H1 (cell line): ENCODE data around the gene DNTT. TPM values are rescaled to one million over a fixed set of nuclear protein-coding genes. Genes with fewer than 3 reads are reported as not detected.

Source experiments
- CTCF ChIA-PET: fragments of 300-600 bp; sonication (Branson Sonifier 250); formaldehyde crosslinking; loops from one replicate; lab custom pipeline; 2021; ENCODE audit not compliant: partially characterized antibody; lab: Charles Lee
- POLR2A ChIA-PET: fragments of 300-600 bp; sonication (Branson Sonifier 250); formaldehyde crosslinking; loops from one replicate; lab custom pipeline; 2021; ENCODE audit warnings: inconsistent platforms; ENCODE audit not compliant: partially characterized antibody; lab: Charles Lee
- DNase-seq, 2 experiments: peaks; one replicate each; pipeline versions ENCODE4 v3.0.0 to v3.0.0-alpha.2; 2010 to 2022; ENCODE audit warnings: low spot score in 2 of 2, low read depth in 1 of 2, mixed read lengths in 1 of 2
- FAIRE-seq: peaks from 2 replicates; lab custom pipeline; 2011; peaks lifted over from hg19 to GRCh38; lab: Jason Lieb, UNC
- H2AFZ ChIP-seq: 2 replicates; pipeline ENCODE4 v1.8.1; 2012; ENCODE audit warnings: low read length, inconsistent platforms
- H2AK5ac ChIP-seq: 2 replicates; pipeline ENCODE4 v1.6.1; 2013; ENCODE audit warnings: low read depth, low read length
- H2BK120ac ChIP-seq: replicated peaks from 2 replicates; pipeline ENCODE3; 2013; ENCODE audit warnings: low read depth, low read length, inconsistent platforms
- H2BK12ac ChIP-seq: 2 replicates; pipeline ENCODE4 v1.6.1; 2013; ENCODE audit warnings: low read depth, low read length
- H2BK15ac ChIP-seq: 2 replicates; pipeline ENCODE4 v1.6.1; 2013; ENCODE audit warnings: low read length
- H2BK20ac ChIP-seq: 2 replicates; pipeline ENCODE4 v1.6.1; 2013; ENCODE audit warnings: low read length
- H2BK5ac ChIP-seq: 2 replicates; pipeline ENCODE4 v1.6.1; 2013; ENCODE audit warnings: low read depth, low read length
- H3K14ac ChIP-seq: 2 replicates; pipeline ENCODE4 v1.6.1; 2013; ENCODE audit warnings: inconsistent platforms; ENCODE audit not compliant: insufficient read length
- H3K18ac ChIP-seq: 2 replicates; pipeline ENCODE4 v1.6.1; 2013; ENCODE audit warnings: low read length; ENCODE audit errors: extremely low read depth
- H3K23ac ChIP-seq: 2 replicates; pipeline ENCODE4 v1.6.1; 2013; ENCODE audit warnings: inconsistent platforms; ENCODE audit not compliant: insufficient read length
- H3K23me2 ChIP-seq: 2 replicates; pipeline ENCODE4 v1.6.1; 2013; ENCODE audit warnings: low read depth, low read length
- H3K27ac ChIP-seq: 2 replicates; pipeline ENCODE4 v1.6.1; 2011; ENCODE audit warnings: low read depth, low read length, inconsistent platforms
- H3K27me3 ChIP-seq, 4 experiments: replicated peaks in 1 of 4; 1 replicate in 1 of 4; 2 replicates in 3 of 4; pipeline versions ENCODE4 v1.6.1 to v1.8.1; 2011 to 2013; ENCODE audit warnings: low read length in 3 of 4, mild to moderate bottlenecking in 3 of 4, inconsistent platforms in 2 of 4, mixed read lengths in 2 of 4, moderate library complexity in 1 of 4; ENCODE audit not compliant: control insufficient read depth in 3 of 4, insufficient read depth in 3 of 4; ENCODE audit errors: extremely low read depth in 1 of 4
- H3K36me3 ChIP-seq, 4 experiments: 2 replicates each; pipeline versions ENCODE4 v1.6.1 to v1.8.1; 2011 to 2013; ENCODE audit warnings: mild to moderate bottlenecking in 4 of 4, low read length in 3 of 4, moderate library complexity in 2 of 4, control low read depth in 1 of 4, inconsistent platforms in 1 of 4; ENCODE audit not compliant: insufficient read depth in 4 of 4, control insufficient read depth in 2 of 4
- H3K4ac ChIP-seq: replicated peaks from 2 replicates; pipeline ENCODE3; 2013; ENCODE audit warnings: low read length, low read depth, mixed read lengths, inconsistent platforms; ENCODE audit not compliant: insufficient read length
- H3K4me1 ChIP-seq, 4 experiments: replicated peaks in 1 of 4; 1 replicate in 1 of 4; 2 replicates in 3 of 4; pipeline versions ENCODE4 v1.6.1 to v1.8.1; 2011 to 2013; ENCODE audit warnings: low read length in 3 of 4, inconsistent platforms in 2 of 4, mixed read lengths in 1 of 4; ENCODE audit not compliant: insufficient read depth in 4 of 4, control insufficient read depth in 3 of 4
- H3K4me2 ChIP-seq, 2 experiments: 2 replicates each; pipeline versions ENCODE4 v1.6.1 to v1.8.1; 2011 to 2013; ENCODE audit warnings: low read depth in 2 of 2, low read length in 2 of 2, control low read depth in 1 of 2, inconsistent platforms in 1 of 2, mild to moderate bottlenecking in 1 of 2; ENCODE audit not compliant: insufficient read depth in 1 of 2
- H3K4me3 ChIP-seq, 4 experiments: fragments of 200-600, 300-600 bp in 1 of 4; sonication (generic), shearing (Covaris generic), sonication (Bioruptor Twin) in 1 of 4; 2 replicates each; pipeline versions ENCODE4 v1.5.1 to v1.8.1; 2011 to 2016; ENCODE audit warnings: low read length in 4 of 4, low read depth in 3 of 4, control low read depth in 2 of 4, inconsistent platforms in 2 of 4, mild to moderate bottlenecking in 2 of 4, mixed read lengths in 1 of 4, moderate library complexity in 1 of 4; ENCODE audit not compliant: insufficient read depth in 2 of 4; ENCODE audit errors: extremely low read depth in 1 of 4
- H3K56ac ChIP-seq: replicated peaks from 2 replicates; pipeline ENCODE3; 2013; ENCODE audit warnings: low read depth, mild to moderate bottlenecking, mixed read lengths, low read length, inconsistent platforms; ENCODE audit not compliant: insufficient read length
- H3K79me1 ChIP-seq: 2 replicates; pipeline ENCODE4 v1.6.1; 2013; ENCODE audit warnings: low read depth, low read length, control low read depth
- H3K79me2 ChIP-seq, 2 experiments: 2 replicates each; pipeline versions ENCODE4 v1.6.1 to v1.8.1; 2012 to 2013; ENCODE audit warnings: low read length in 2 of 2, mild to moderate bottlenecking in 2 of 2, inconsistent platforms in 1 of 2; ENCODE audit not compliant: insufficient read depth in 2 of 2, control insufficient read depth in 1 of 2
- H3K9ac ChIP-seq, 4 experiments: replicated peaks in 1 of 4; 1 replicate in 1 of 4; 2 replicates in 3 of 4; pipeline versions ENCODE4 v1.6.1 to v1.8.1; 2011 to 2013; ENCODE audit warnings: low read depth in 3 of 4, low read length in 3 of 4, control low read depth in 2 of 4, mild to moderate bottlenecking in 2 of 4, moderate library complexity in 2 of 4, inconsistent platforms in 1 of 4; ENCODE audit errors: extremely low read depth in 1 of 4
- H3K9me3 ChIP-seq, 2 experiments: 2 replicates each; pipeline versions ENCODE4 v1.6.1 to v1.8.1; 2012 to 2013; ENCODE audit warnings: mild to moderate bottlenecking in 2 of 2, moderate library complexity in 2 of 2, control low read depth in 1 of 2, inconsistent platforms in 1 of 2, low read depth in 1 of 2, low read length in 1 of 2, mixed read lengths in 1 of 2; ENCODE audit not compliant: insufficient read depth in 2 of 2
- H4K20me1 ChIP-seq, 2 experiments: replicated peaks in 1 of 2; 2 replicates each; pipeline versions ENCODE3 to v1.8.1; 2011 to 2013; ENCODE audit warnings: inconsistent platforms in 2 of 2, low read length in 2 of 2, mild to moderate bottlenecking in 1 of 2; ENCODE audit not compliant: insufficient read depth in 2 of 2, control insufficient read depth in 1 of 2
- H4K5ac ChIP-seq: 2 replicates; pipeline ENCODE4 v1.6.1; 2013; ENCODE audit warnings: low read length, low read depth, mixed read lengths, inconsistent platforms; ENCODE audit not compliant: insufficient read length
- H4K8ac ChIP-seq: 2 replicates; pipeline ENCODE4 v1.8.0; 2013; ENCODE audit warnings: mild to moderate bottlenecking, moderate library complexity, low read length, inconsistent platforms; ENCODE audit not compliant: insufficient read depth; ENCODE audit errors: extremely low read depth
- H4K91ac ChIP-seq: replicated peaks from 2 replicates; pipeline ENCODE3; 2013; ENCODE audit warnings: low read length, mixed read lengths, inconsistent platforms; ENCODE audit not compliant: insufficient read length
- BCL11A ChIP-seq, 2 experiments: IDR thresholded peaks; one replicate each; pipeline ENCODE4 v1.6.1; 2011; ENCODE audit warnings: low read depth in 2 of 2, low read length in 2 of 2, mild to moderate bottlenecking in 2 of 2
- JUND ChIP-seq: IDR thresholded peaks from 2 replicates; pipeline ENCODE4 v1.6.1; 2011; ENCODE audit warnings: mild to moderate bottlenecking, improper control_type of control experiment, low read length
- POLR2A ChIP-seq, 2 experiments: IDR thresholded peaks; 1 replicate in 1 of 2; 2 replicates in 1 of 2; pipeline ENCODE4 v1.6.1; 2011; ENCODE audit warnings: low read depth in 2 of 2, low read length in 2 of 2, mild to moderate bottlenecking in 2 of 2; ENCODE audit errors: control extremely low read depth in 1 of 2
- POU5F1 ChIP-seq: IDR thresholded peaks from 2 replicates; pipeline ENCODE4 v1.6.1; 2011; ENCODE audit warnings: low read depth, mild to moderate bottlenecking, low read length, moderate library complexity
- RXRA ChIP-seq: IDR thresholded peaks from 2 replicates; pipeline ENCODE4 v1.6.1; 2011; ENCODE audit warnings: low read depth, mild to moderate bottlenecking, low read length, moderate library complexity; ENCODE audit not compliant: insufficient read depth
- SIRT6 ChIP-seq: IDR thresholded peaks from one replicate; pipeline ENCODE4 v1.7.1; 2012; ENCODE audit warnings: low read length, inconsistent platforms
- YY1 ChIP-seq: IDR thresholded peaks from 2 replicates; pipeline ENCODE4 v1.6.1; 2011; ENCODE audit warnings: low read depth, mild to moderate bottlenecking, low read length
- WGBS, 2 experiments: shearing (Covaris generic) in 1 of 2; methylation state at CpG; one replicate each; pipeline versions ENCODE4 v1.1.6 to v1.1.7; 2013 to 2015; ENCODE audit warnings: low lambda C conversion rate in 2 of 2, mixed read lengths in 2 of 2, inconsistent platforms in 1 of 2, low coverage in 1 of 2, missing lambda C conversion rate in 1 of 2; ENCODE audit not compliant: insufficient replicate concordance in 2 of 2, insufficient coverage in 1 of 2, insufficient read length in 1 of 2; ENCODE audit errors: extremely low coverage in 1 of 2, missing lambda C conversion rate in 1 of 2; 5-methylcytosine and 5-hydroxymethylcytosine counted together
- polyA plus RNA-seq, 7 experiments: library from polyadenylated mRNA; depleted of rRNA in 3 of 7; stranded (reverse) in 5 of 7; unstranded in 2 of 7; fragments of >200 nt in 5 of 7; fragments of 200-250 nt in 2 of 7; gene quantifications; 1 replicate in 5 of 7; 2 replicates in 1 of 7; 4 replicates in 1 of 7; pipeline versions ENCODE4 v1.2.1 to v1.2.3, GENCODE V29; 2011 to 2013; ENCODE audit warnings: missing spikeins in 2 of 7, mixed read lengths in 2 of 7
- total RNA-seq: library from RNA; stranded (reverse); fragmentation: NEBNext Ultra II Directional; extraction: Animal tissue kit (Norgen Biotek cat#: 25700); gene quantifications from 2 replicates; pipeline ENCODE4 v1.2.1, GENCODE V29; 2021

Gene DNTT
- total and polyA plus RNA-seq, 2 of the 8 experiments (the other 6 are each of a cell fraction or from before 2014, with no cell fraction given): not detected

DNA sequence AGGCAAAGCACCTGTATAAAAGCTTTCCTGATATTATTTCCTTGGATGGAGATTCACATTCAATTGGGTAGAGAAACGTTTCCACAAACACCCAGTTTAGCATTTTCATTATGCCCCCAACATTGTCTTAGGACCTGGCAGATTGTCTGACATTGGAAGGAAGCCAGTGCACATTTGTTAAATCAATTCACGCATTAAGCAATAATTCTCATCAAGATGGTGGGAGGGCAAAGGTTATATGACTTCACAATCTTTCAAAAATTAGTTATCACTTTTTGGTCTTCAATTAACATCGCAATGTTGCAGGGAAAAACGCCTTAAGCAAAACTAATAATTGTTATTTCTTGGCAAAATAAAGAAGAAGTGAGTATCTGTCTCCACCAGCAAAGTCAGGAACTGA, 38.2 kb downstream of the DNTT start:
- no peak overlapping the region for H3K4me2 ChIP-seq
- POLR2A ChIA-PET: no interaction called here
- H2BK15ac ChIP-seq: no peak overlapping the region
- H3K14ac ChIP-seq: no peak overlapping the region
- no peak overlapping the region for H4K91ac ChIP-seq
- no peak overlapping the region for H2BK12ac ChIP-seq
- FAIRE-seq (no peak), DNase-seq (no peak)
- H3K4me1 ChIP-seq: peaks cover 0 to 14% (median 10%) of the 10 kb centered on the region in 4 experiments; a peak in 6 of 7 replicates
- no peaks in the 10 kb centered on the region for H3K79me1 ChIP-seq
- peaks cover 0 to 1% (median 0%) of the 10 kb centered on the region in 4 experiments; a peak in 1 of 7 replicates for H3K27me3 ChIP-seq
- peaks cover 0 to 3% (median 0%) of the 10 kb centered on the region in 4 experiments; a peak in 1 of 8 replicates for H3K36me3 ChIP-seq
- no peaks in the 10 kb centered on the region for H4K20me1 ChIP-seq
- H3K79me2 ChIP-seq: no peaks in the 10 kb centered on the region
- H3K23me2 ChIP-seq: no peaks in the 10 kb centered on the region
- no peak overlapping the region for H2BK5ac ChIP-seq
- H3K27ac ChIP-seq: no peak overlapping the region
- H3K56ac ChIP-seq: no peak overlapping the region
- no peak overlapping the region for H3K18ac ChIP-seq
- no peak overlapping the region for H3K4me3 ChIP-seq
- H2AK5ac ChIP-seq: no peak overlapping the region
- no peak overlapping the region for H3K9ac ChIP-seq
- H3K9me3 ChIP-seq: peaks cover 10 to 11% of the 10 kb centered on the region in 2 experiments
- H2BK120ac ChIP-seq: no peak overlapping the region
- H4K5ac ChIP-seq: no peak overlapping the region
- 0 out of 2 replicates have a peak overlapping the region, but pooled peaks have one; percentile 13 for H2BK20ac ChIP-seq
- H3K4ac ChIP-seq: no peak overlapping the region
- WGBS, 2 experiments: 83% methylated on average over 4 of the region's 4 CpGs; no CpG with 5 or more reads in 1 of the 2 experiments
- TF ChIP-seq POU5F1: no peak
- no peak for TF ChIP-seq RXRA
- no peak for TF ChIP-seq POLR2A (IDR thresholded peaks at IDR 0.05; ENCODE audit: control extremely low read depth in 1 of 2, low read depth in 2 of 2, low read length in 2 of 2)
- no peak for TF ChIP-seq JUND
- TF ChIP-seq SIRT6: no peak
- TF ChIP-seq BCL11A (IDR thresholded peaks at IDR 0.05; ENCODE audit: low read depth in 2 of 2, low read length in 2 of 2): no peak
- TF ChIP-seq YY1: no peak
- H2AFZ ChIP-seq: no peak overlapping the region
- H4K8ac ChIP-seq: no peak overlapping the region
- CTCF ChIA-PET: interaction anchor here (0.9 to 9.0 kb wide), 3 partner anchors 18 to 28 kb away, joined by 3 to 197 read pairs (median 4); no protein-coding TSS in a partner anchor
- no peak overlapping the region for H3K23ac ChIP-seq
